Measurements from ENCODE around the gene KLHDC1.
"Not testable (repeated sequence)": the region's sequence is repeated elsewhere in the genome, so short reads cannot be mapped to it uniquely, and the experiment has no call there.

Gene KLHDC1

GRCh38 chr14:49692811-49693734 lies at the start of gene KLHDC1:
TSS of gene KLHDC1 (plus strand) at chr14:49693120. CDS start at chr14:49693195, 75 bp downstream.
- peak within 1 kb of the TSS; percentile 75 for H3K4me3 ChIP-seq (ENCODE audit: low read depth, low read length)
- peak; percentile 33 for DNase-seq (ENCODE audit: low read depth)
- no peak for TF ChIP-seq CTCF (IDR thresholded peaks at IDR 0.05; ENCODE audit: low read depth, low read length, missing control alignments)

DNA sequence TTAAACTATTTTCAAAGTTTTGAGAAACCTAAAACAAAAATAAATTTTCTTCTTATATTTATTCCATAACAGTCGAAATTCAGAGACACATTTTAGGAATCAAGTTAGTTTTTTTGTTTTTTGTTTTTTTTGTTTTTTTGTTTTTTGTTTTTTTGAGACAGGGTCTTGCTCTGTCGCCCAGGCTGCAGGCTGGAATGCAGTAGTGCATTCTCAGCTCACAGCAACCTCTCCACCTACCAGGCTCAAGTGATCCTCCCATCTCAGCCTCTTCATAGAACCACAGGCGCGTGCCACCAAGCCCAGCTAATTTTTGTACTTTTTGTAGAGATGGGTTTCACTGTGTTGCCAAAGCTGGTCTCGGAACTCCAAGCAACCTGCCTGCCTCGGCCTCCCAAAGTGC lies 39.4 kb upstream of the KLHDC1 start:
- TF ChIP-seq CTCF (IDR thresholded peaks at IDR 0.05; ENCODE audit: low read depth, low read length, missing control alignments), result no peak
- no peak overlapping the region for H3K4me3 ChIP-seq (ENCODE audit: low read depth, low read length)
- DNase-seq (ENCODE audit: low read depth), result no peak

DNA sequence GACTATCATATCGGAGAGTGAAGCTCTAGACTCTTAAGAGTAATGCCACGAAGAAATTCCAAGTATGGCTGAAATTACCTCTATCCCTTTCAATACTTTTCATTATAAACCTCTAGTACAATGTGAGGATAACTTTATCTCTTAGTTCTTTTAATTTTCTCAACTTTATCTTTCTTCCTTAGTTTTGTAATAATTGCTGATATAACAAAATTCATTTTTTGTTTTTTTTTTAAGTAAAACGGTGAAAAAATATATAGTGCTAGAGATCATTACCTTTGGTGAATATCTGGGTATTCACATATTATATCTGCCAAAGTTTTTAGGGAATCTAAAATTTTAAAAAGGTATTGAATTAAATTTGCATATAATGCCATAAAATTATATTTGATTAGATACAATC lies 38.4 kb upstream of the KLHDC1 start:
- no peak for TF ChIP-seq CTCF (IDR thresholded peaks at IDR 0.05; ENCODE audit: low read depth, low read length, missing control alignments)
- no peak for DNase-seq (ENCODE audit: low read depth)
- no peak overlapping the region for H3K4me3 ChIP-seq (ENCODE audit: low read depth, low read length)

- not testable (repeated sequence) for H3K4me3 ChIP-seq (ENCODE audit: low read depth, low read length); DNase-seq (ENCODE audit: low read depth)
These were observed 35.4 kb upstream of the KLHDC1 start for GRCh38 chr14:49657500-49657899.

GRCh38 chr14:49659526-49660455 lies 33.1 kb upstream of the KLHDC1 start:
- no peak for DNase-seq (ENCODE audit: low read depth)
- H3K4me3 ChIP-seq (ENCODE audit: low read depth, low read length), result no peak overlapping the region
- no peak for TF ChIP-seq CTCF (IDR thresholded peaks at IDR 0.05; ENCODE audit: low read depth, low read length, missing control alignments)

GRCh38 chr14:49670475-49670874 lies 22.4 kb upstream of the KLHDC1 start:
- no peak for TF ChIP-seq CTCF (IDR thresholded peaks at IDR 0.05; ENCODE audit: low read depth, low read length, missing control alignments)
- DNase-seq (ENCODE audit: low read depth), result no peak
- no peak overlapping the region for H3K4me3 ChIP-seq (ENCODE audit: low read depth, low read length)

- H3K4me3 ChIP-seq (ENCODE audit: low read depth, low read length), result no peak overlapping the region
- no peak for DNase-seq (ENCODE audit: low read depth)
- no peak for TF ChIP-seq CTCF (IDR thresholded peaks at IDR 0.05; ENCODE audit: low read depth, low read length, missing control alignments)
These were observed 19.3 kb upstream of the KLHDC1 start for GRCh38 chr14:49673586-49673985.

Measured in GM12864 (cell line).